ENCODE measurements around the gene MYOT. TPM values are rescaled to one million over a fixed set of nuclear protein-coding genes. Genes with fewer than 3 reads are reported as not detected.

MYOT gene
- total and polyA plus RNA-seq, 10 of the 15 experiments (the other 5 are each of a cell fraction or from before 2014, with no cell fraction given), result 0.15 to 1.5 (median 0.53) TPM; not detected in 5

DNA sequence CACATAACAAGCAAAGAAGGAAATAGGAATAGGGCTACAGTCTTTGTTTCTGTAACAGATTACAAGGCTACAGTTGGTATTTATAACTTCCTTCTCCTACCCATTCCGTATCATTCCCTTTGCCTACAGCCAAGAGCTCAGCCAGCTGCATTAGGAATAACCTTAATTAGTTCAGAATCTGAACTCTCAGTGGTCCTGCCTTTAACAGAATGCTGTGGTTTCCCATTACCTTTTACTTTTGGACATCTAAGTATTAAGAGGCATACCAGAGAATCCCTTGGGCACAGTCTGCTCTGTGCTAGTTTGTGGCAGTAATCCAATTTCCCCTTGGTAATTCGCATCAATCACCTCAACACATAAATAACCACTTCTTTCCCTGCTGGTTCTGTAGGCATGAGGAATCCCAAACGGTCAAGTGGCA lies 65.8 kb downstream of the MYOT start:
- Histone ChIP-seq H3K27me3 (replicated peaks in 1 of 2; ENCODE audit: control insufficient read depth in 2 of 2, insufficient read depth in 2 of 2, low read length in 1 of 2) (no peaks in the 10 kb centered on the region), H3K9ac (ENCODE audit: control insufficient read depth, insufficient read depth, low read length) (no peak overlapping the region), H3K79me2 (ENCODE audit: control insufficient read depth, insufficient read depth, low read length) (no peaks in the 10 kb centered on the region), H3K4me3 (no peak overlapping the region), H3K36me3 (ENCODE audit: control insufficient read depth in 2 of 2, insufficient read depth in 2 of 2, low read length in 1 of 2) (peaks cover 0 to 3% of the 10 kb centered on the region in 2 experiments; a peak in 3 of 4 replicates), H4K20me1 (ENCODE audit: control insufficient read depth, insufficient read depth) (no peaks in the 10 kb centered on the region), H3K4me2 (ENCODE audit: control insufficient read depth, insufficient read depth) (no peak overlapping the region), H3K27ac (ENCODE audit: control insufficient read depth, insufficient read depth) (no peak overlapping the region), H3K9me3 (replicated peaks; ENCODE audit: control insufficient read depth, insufficient read depth, low read length) (no peaks in the 10 kb centered on the region), H3K4me1 (ENCODE audit: control insufficient read depth, insufficient read depth, low read length) (peaks cover 14% of the 10 kb centered on the region), H2AFZ (ENCODE audit: control insufficient read depth, low read depth, low read length) (no peak overlapping the region)
- intact Hi-C loops (cut with micrococcal nuclease; ENCODE audit: unreplicated experiment) (loop anchor here (10.0 kb wide), 1 partner anchor 159 kb away; no protein-coding TSS in a partner anchor), in situ Hi-C loops (cut with MboI) (no loop called here)
- WGBS (ENCODE audit: insufficient coverage, insufficient replicate concordance, low lambda C conversion rate, missing lambda C conversion rate), result 67% methylated on average over 3 of the region's 3 CpGs
- ChIA-PET SMC1A (ENCODE audit: uncharacterized antibody, unreplicated experiment) (interaction anchor here (1.5 kb wide), 1 partner anchor 154 kb away, joined by 6 read pairs; no protein-coding TSS in a partner anchor), RAD21 (ENCODE audit: unreplicated experiment) (interaction anchor here (1.3 kb wide), 1 partner anchor 44 kb away, joined by 4 read pairs; the partner anchor contains the start of gene PKD2L2), CTCF (interaction anchor here (0.7 to 0.9 kb wide), 3 partner anchors 14 to 96 kb away, joined by 3 to 6 read pairs (median 3); no protein-coding TSS in a partner anchor), POLR2A (no interaction called here)
- no peak for FAIRE-seq
- DNase-seq (ENCODE audit: low read depth, low spot score), result no peak
- ATAC-seq, result no peak
- BruUV-seq (replicated peaks), result no TSS peak
- no peak for TF ChIP-seq BMI1 (IDR thresholded peaks at IDR 0.05; ENCODE audit: borderline replicate concordance)
- no peak for TF ChIP-seq SREBF1 (IDR thresholded peaks at IDR 0.05; ENCODE audit: low read length)
- TF ChIP-seq POLR2AphosphoS5 (IDR thresholded peaks at IDR 0.05; ENCODE audit: low read length), result no peak
- TF ChIP-seq, protein P1, sequence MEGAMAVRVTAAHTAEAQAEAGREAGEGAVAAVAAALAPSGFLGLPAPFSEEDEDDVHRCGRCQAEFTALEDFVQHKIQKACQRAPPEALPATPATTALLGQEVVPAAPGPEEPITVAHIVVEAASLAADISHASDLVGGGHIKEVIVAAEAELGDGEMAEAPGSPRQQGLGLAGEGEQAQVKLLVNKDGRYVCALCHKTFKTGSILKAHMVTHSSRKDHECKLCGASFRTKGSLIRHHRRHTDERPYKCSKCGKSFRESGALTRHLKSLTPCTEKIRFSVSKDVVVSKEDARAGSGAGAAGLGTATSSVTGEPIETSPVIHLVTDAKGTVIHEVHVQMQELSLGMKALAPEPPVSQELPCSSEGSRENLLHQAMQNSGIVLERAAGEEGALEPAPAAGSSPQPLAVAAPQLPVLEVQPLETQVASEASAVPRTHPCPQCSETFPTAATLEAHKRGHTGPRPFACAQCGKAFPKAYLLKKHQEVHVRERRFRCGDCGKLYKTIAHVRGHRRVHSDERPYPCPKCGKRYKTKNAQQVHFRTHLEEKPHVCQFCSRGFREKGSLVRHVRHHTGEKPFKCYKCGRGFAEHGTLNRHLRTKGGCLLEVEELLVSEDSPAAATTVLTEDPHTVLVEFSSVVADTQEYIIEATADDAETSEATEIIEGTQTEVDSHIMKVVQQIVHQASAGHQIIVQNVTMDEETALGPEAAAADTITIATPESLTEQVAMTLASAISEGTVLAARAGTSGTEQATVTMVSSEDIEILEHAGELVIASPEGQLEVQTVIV (IDR thresholded peaks at IDR 0.05; ENCODE audit: borderline replicate concordance, partially characterized antibody), result no peak
- TF ChIP-seq PAX5 (IDR thresholded peaks at IDR 0.05; ENCODE audit: borderline replicate concordance, low read depth, low read length), result no peak
- TF ChIP-seq EP300 (IDR thresholded peaks at IDR 0.05; ENCODE audit: borderline replicate concordance in 1 of 2, control insufficient read depth in 1 of 2, low read depth in 2 of 2, low read length in 2 of 2), result no peak
- no peak for TF ChIP-seq NBN (IDR thresholded peaks at IDR 0.05)
- no peak for TF ChIP-seq BHLHE40 (IDR thresholded peaks at IDR 0.05; ENCODE audit: borderline replicate concordance in 1 of 2, low read depth in 2 of 2, low read length in 1 of 2)
- TF ChIP-seq RBBP5 (conservative IDR thresholded peaks at IDR 0.05), result no peak
- no peak for TF ChIP-seq FOS (IDR thresholded peaks at IDR 0.05; ENCODE audit: borderline replicate concordance, extremely low read depth, insufficient read length)
- TF ChIP-seq, protein P2, sequence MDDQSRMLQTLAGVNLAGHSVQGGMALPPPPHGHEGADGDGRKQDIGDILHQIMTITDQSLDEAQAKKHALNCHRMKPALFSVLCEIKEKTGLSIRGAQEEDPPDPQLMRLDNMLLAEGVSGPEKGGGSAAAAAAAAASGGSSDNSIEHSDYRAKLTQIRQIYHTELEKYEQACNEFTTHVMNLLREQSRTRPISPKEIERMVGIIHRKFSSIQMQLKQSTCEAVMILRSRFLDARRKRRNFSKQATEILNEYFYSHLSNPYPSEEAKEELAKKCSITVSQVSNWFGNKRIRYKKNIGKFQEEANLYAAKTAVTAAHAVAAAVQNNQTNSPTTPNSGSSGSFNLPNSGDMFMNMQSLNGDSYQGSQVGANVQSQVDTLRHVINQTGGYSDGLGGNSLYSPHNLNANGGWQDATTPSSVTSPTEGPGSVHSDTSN (IDR thresholded peaks at IDR 0.05; ENCODE audit: insufficient replicate concordance, low read depth, low read length), result no peak
- no peak for TF ChIP-seq HSF1 (IDR thresholded peaks at IDR 0.05; ENCODE audit: low read depth, low read length)
- no peak for TF ChIP-seq LARP7 (IDR thresholded peaks at IDR 0.05)
- no peak for TF ChIP-seq SMC3 (IDR thresholded peaks at IDR 0.05; ENCODE audit: borderline replicate concordance, low read length)
- no peak for TF ChIP-seq ETV6 (conservative IDR thresholded peaks at IDR 0.05 in 1 of 2, IDR thresholded peaks at IDR 0.05 in 1 of 2; ENCODE audit: borderline replicate concordance in 1 of 2, low read depth in 1 of 2)
